Stimulated activated CD8-positive, alpha-beta memory T cell treated with anti-CD3 and anti-CD28 coated beads, Interleukin-12 subunit alpha, Interleukin-12 subunit beta, amount 100 ng/mL, for 24 hours (primary cell): Measurements from ENCODE around the gene CDC42EP3.

Experiments
- DNase-seq: peaks from one replicate; pipeline ENCODE4 v3.0.0-alpha.2; 2020; ENCODE audit errors: extremely low read depth

CDC42EP3 gene

GRCh38 chr2:37656512-37657423 lies 14.7 kb downstream of the CDC42EP3 start:
- no peak for DNase-seq

GRCh38 chr2:37654932-37655841 lies 16.3 kb downstream of the CDC42EP3 start:
- no peak for DNase-seq

GRCh38 chr2:37654419-37654818 lies 17.0 kb downstream of the CDC42EP3 start:
- no peak for DNase-seq

GRCh38 chr2:37653805-37654378 lies 17.6 kb downstream of the CDC42EP3 start:
- DNase-seq, result no peak

- no peak for DNase-seq
Observed at GRCh38 chr2:37653093-37653492, 18.3 kb downstream of the CDC42EP3 start.

- no peak for DNase-seq
Observed at GRCh38 chr2:37652199-37652640, 19.2 kb downstream of the CDC42EP3 start.

- no peak for DNase-seq
Observed at GRCh38 chr2:37650548-37651093, 20.8 kb downstream of the CDC42EP3 start.

- no peak for DNase-seq
Observed at GRCh38 chr2:37649518-37649917, 21.9 kb downstream of the CDC42EP3 start.

GRCh38 chr2:37648331-37649011 lies 23.0 kb downstream of the CDC42EP3 start:
- DNase-seq, result no peak

- no peak for DNase-seq
Observed at GRCh38 chr2:37647971-37648330, 23.5 kb downstream of the CDC42EP3 start.

GRCh38 chr2:37645836-37646235 lies 25.6 kb downstream of the CDC42EP3 start:
- DNase-seq, result no peak

GRCh38 chr2:37645362-37645761 lies 26.1 kb downstream of the CDC42EP3 start:
- DNase-seq, result no peak

GRCh38 chr2:37644191-37644590 lies 27.3 kb downstream of the CDC42EP3 start:
- DNase-seq, result no peak

- DNase-seq, result no peak
Observed at GRCh38 chr2:37643730-37644078, 27.7 kb downstream of the CDC42EP3 start.

- DNase-seq, result no peak
Observed at GRCh38 chr2:37642907-37643729, 28.3 kb downstream of the CDC42EP3 start.

- no peak for DNase-seq
Observed at GRCh38 chr2:37641582-37642171, 29.8 kb downstream of the CDC42EP3 start.

GRCh38 chr2:37639631-37640030 lies 31.8 kb downstream of the CDC42EP3 start:
- DNase-seq, result no peak

GRCh38 chr2:37638973-37639372 lies 32.5 kb downstream of the CDC42EP3 start:
- no peak for DNase-seq

- DNase-seq, result no peak
Observed at GRCh38 chr2:37637985-37638384, 33.5 kb downstream of the CDC42EP3 start.

GRCh38 chr2:37637190-37637860 lies 34.1 kb downstream of the CDC42EP3 start:
- DNase-seq, result no peak
